Aorta (tissue), 5 donors: ENCODE results near the gene NLGN1. TPM values are rescaled to one million over a fixed set of nuclear protein-coding genes. Genes with fewer than 3 reads are reported as not detected.

Experiments
- ATAC-seq: fragments of 200-7000 bp; cut with Tn5 transposase; one replicate; pipeline ENCODE4 v1.9.1; 2022; ENCODE audit warnings: moderate library complexity; ENCODE audit not compliant: low FRiP score
- DNase-seq, 2 donors: peaks; one replicate each; pipeline ENCODE4 v3.0.0-alpha.2; 2020
- H3K27ac ChIP-seq, 2 donors: one replicate each; pipeline ENCODE4 v1.5.1; 2013; ENCODE audit warnings: low read length in 2 of 2, mild to moderate bottlenecking in 2 of 2, moderate library complexity in 2 of 2, control low read depth in 1 of 2, inconsistent platforms in 1 of 2, low read depth in 1 of 2
- H3K27me3 ChIP-seq, 2 donors: one replicate each; pipeline ENCODE4 v1.6.1; 2013; ENCODE audit warnings: control low read depth in 1 of 2, low read length in 1 of 2, mild to moderate bottlenecking in 1 of 2, moderate library complexity in 1 of 2; ENCODE audit not compliant: insufficient read depth in 2 of 2, control insufficient read depth in 1 of 2
- H3K36me3 ChIP-seq, 2 donors: one replicate each; pipeline ENCODE4 v1.6.1; 2013; ENCODE audit warnings: control low read depth in 1 of 2, low read length in 1 of 2, mild to moderate bottlenecking in 1 of 2; ENCODE audit not compliant: insufficient read depth in 2 of 2, control insufficient read depth in 1 of 2
- H3K4me1 ChIP-seq, 2 donors: one replicate each; pipeline ENCODE4 v1.6.1; 2013; ENCODE audit warnings: low read length in 2 of 2, control low read depth in 1 of 2, mild to moderate bottlenecking in 1 of 2, moderate library complexity in 1 of 2; ENCODE audit not compliant: insufficient read depth in 2 of 2, control insufficient read depth in 1 of 2
- H3K4me3 ChIP-seq, 2 donors: one replicate each; pipeline ENCODE4 v1.5.1; 2013; ENCODE audit warnings: low read length in 2 of 2, control low read depth in 1 of 2, mild to moderate bottlenecking in 1 of 2
- H3K9me3 ChIP-seq: one replicate; pipeline ENCODE4 v1.6.1; 2013; ENCODE audit warnings: mild to moderate bottlenecking, low read length; ENCODE audit not compliant: control insufficient read depth
- WGBS, 2 donors: extraction: QIAGEN DNeasy Blood & Tissue Kit; methylation state at CpG; one replicate each; pipeline ENCODE4 v1.1.7; 2013; 5-methylcytosine and 5-hydroxymethylcytosine counted together
- intact Hi-C, 2 donors: fragments of 100-400 bp; cut with DNase I; formaldehyde crosslinking; loops; one replicate each; pipeline versions ENCODE4 v1.14.2 to v1.15.0; 2022
- polyA plus RNA-seq, 2 donors: library from polyadenylated mRNA; stranded (reverse); fragments of 200-250 nt; gene quantifications; one replicate each; pipeline ENCODE4 v1.2.3, GENCODE V29; 2013
- total RNA-seq, 2 donors: library from RNA; stranded (reverse); fragmentation: NEBNext Ultra II Directional; extraction: Animal tissue kit (Norgen Biotek cat#: 25700); gene quantifications; one replicate each; pipeline ENCODE4 v1.2.1, GENCODE V29; 2021
- donor health status: healthy with polysubstance abuse.
- donor health status: Bipolar disorder and iron deficiency.
- donor health status: DM: no; HTN: no; CAD: no.
- donor health status: DM: no; HTN: no; CAD: no.
- donor health status: DM: yes; HTN: yes; CAD: no.

The NLGN1 gene
- total and polyA plus RNA-seq, 4 donors: 0.50 to 20.0 (median 8.6) TPM

GRCh38 chr3:173745952-173746682, 348.6 kb downstream of the NLGN1 start:
- DNase-seq (no peak), ATAC-seq (no peak)
- Histone ChIP-seq H3K9me3 (no peaks in the 10 kb centered on the region), H3K36me3 (no peaks in the 10 kb centered on the region), H3K4me1 (no peaks in the 10 kb centered on the region), H3K4me3 (no peak overlapping the region), H3K27ac (no peak overlapping the region), H3K27me3 (no peaks in the 10 kb centered on the region)
- 83 to 92% methylated on average over 4 of the region's 4 CpGs for WGBS, 2 donors
- intact Hi-C loops: no loop called here

GRCh38 chr3:173747427-173747826, 349.9 kb downstream of the NLGN1 start:
- no peak for DNase-seq
- H3K9me3 ChIP-seq: no peaks in the 10 kb centered on the region
- no peak for ATAC-seq
- H3K27me3 ChIP-seq: no peaks in the 10 kb centered on the region
- WGBS, 2 donors: 94 to 98% methylated on average over 3 of the region's 3 CpGs
- intact Hi-C loops: no loop called here
- H3K4me1 ChIP-seq: no peaks in the 10 kb centered on the region
- H3K36me3 ChIP-seq: no peaks in the 10 kb centered on the region
- H3K27ac ChIP-seq: no peak overlapping the region
- no peak overlapping the region for H3K4me3 ChIP-seq

GRCh38 chr3:173748105-173748504, 350.6 kb downstream of the NLGN1 start:
- DNase-seq (no peak), ATAC-seq (no peak)
- H3K4me1 ChIP-seq: no peaks in the 10 kb centered on the region
- H3K36me3 ChIP-seq: no peaks in the 10 kb centered on the region
- no peaks in the 10 kb centered on the region for H3K9me3 ChIP-seq
- H3K27me3 ChIP-seq: no peaks in the 10 kb centered on the region
- 95% methylated on average over 1 of the region's 1 CpG for WGBS, 2 donors
- intact Hi-C loops: no loop called here
- H3K4me3 ChIP-seq: no peak overlapping the region
- H3K27ac ChIP-seq: no peak overlapping the region

- intact Hi-C loops: no loop called here
- DNase-seq: no peak
- Histone ChIP-seq H3K4me3 (no peak overlapping the region), H3K9me3 (no peaks in the 10 kb centered on the region), H3K4me1 (no peaks in the 10 kb centered on the region), H3K27me3 (no peaks in the 10 kb centered on the region), H3K36me3 (no peaks in the 10 kb centered on the region), H3K27ac (no peak overlapping the region)
- no peak for ATAC-seq
- 45 to 47% methylated on average over 2 of the region's 2 CpGs for WGBS, 2 donors
These were observed 352.6 kb downstream of the NLGN1 start for GRCh38 chr3:173750095-173750494.

GRCh38 chr3:173750591-173750990, 353.0 kb downstream of the NLGN1 start:
- Histone ChIP-seq H3K4me3 (no peak overlapping the region), H3K9me3 (no peaks in the 10 kb centered on the region), H3K36me3 (no peaks in the 10 kb centered on the region), H3K27ac (no peak overlapping the region), H3K4me1 (no peaks in the 10 kb centered on the region), H3K27me3 (no peaks in the 10 kb centered on the region)
- intact Hi-C loops: no loop called here
- DNase-seq (no peak), ATAC-seq (no peak)
- WGBS, 2 donors: 94 to 95% methylated on average over 1 of the region's 1 CpG

GRCh38 chr3:173753593-173753992, 356.0 kb downstream of the NLGN1 start:
- no peaks in the 10 kb centered on the region for H3K9me3 ChIP-seq
- no peak overlapping the region for H3K4me3 ChIP-seq
- no peaks in the 10 kb centered on the region for H3K4me1 ChIP-seq
- H3K36me3 ChIP-seq: no peaks in the 10 kb centered on the region
- no peaks in the 10 kb centered on the region for H3K27me3 ChIP-seq
- DNase-seq (no peak), ATAC-seq (no peak)
- no peak overlapping the region for H3K27ac ChIP-seq
- intact Hi-C loops: no loop called here

GRCh38 chr3:173755161-173755560, 357.6 kb downstream of the NLGN1 start:
- no peaks in the 10 kb centered on the region for H3K36me3 ChIP-seq
- H3K27ac ChIP-seq: no peak overlapping the region
- no peaks in the 10 kb centered on the region for H3K4me1 ChIP-seq
- H3K9me3 ChIP-seq: no peaks in the 10 kb centered on the region
- H3K27me3 ChIP-seq: no peaks in the 10 kb centered on the region
- no peak for ATAC-seq
- intact Hi-C loops: no loop called here
- no peak for DNase-seq
- no peak overlapping the region for H3K4me3 ChIP-seq

GRCh38 chr3:173761161-173761560, 363.6 kb downstream of the NLGN1 start:
- DNase-seq (no peak), ATAC-seq (no peak)
- Histone ChIP-seq H3K9me3 (no peaks in the 10 kb centered on the region), H3K36me3 (no peaks in the 10 kb centered on the region), H3K27ac (no peak overlapping the region), H3K4me3 (no peak overlapping the region), H3K27me3 (no peaks in the 10 kb centered on the region), H3K4me1 (no peaks in the 10 kb centered on the region)
- intact Hi-C loops: no loop called here
- WGBS, 2 donors: 43 to 52% methylated on average over 4 of the region's 4 CpGs

- H3K4me3 ChIP-seq: no peak overlapping the region
- no peaks in the 10 kb centered on the region for H3K36me3 ChIP-seq
- H3K27me3 ChIP-seq: no peaks in the 10 kb centered on the region
- intact Hi-C loops: no loop called here
- WGBS, 2 donors: 86 to 89% methylated on average over 4 of the region's 4 CpGs
- no peaks in the 10 kb centered on the region for H3K4me1 ChIP-seq
- DNase-seq (no peak), ATAC-seq (no peak)
- H3K9me3 ChIP-seq: no peaks in the 10 kb centered on the region
- H3K27ac ChIP-seq: no peak overlapping the region
These were observed 365.0 kb downstream of the NLGN1 start for GRCh38 chr3:173762501-173762900.
